ENCODE results near the gene CA12.
"Not testable (repeated sequence)": the region's sequence is repeated elsewhere in the genome, so short reads cannot be mapped to it uniquely, and the experiment has no call there.

The CA12 gene

GRCh38 chr15:63381301-63382204, at the start of gene CA12:
Gene CA12, minus strand, starts transcription at chr15:63381846. Its CDS starts 126 bp downstream, at chr15:63381720.
- no peak for DNase-seq (ENCODE audit: low read depth in 2 of 2)

GRCh38 chr15:63430766-63431451, 49.3 kb upstream of the CA12 start:
- no peak for DNase-seq (ENCODE audit: low read depth in 2 of 2)

DNA sequence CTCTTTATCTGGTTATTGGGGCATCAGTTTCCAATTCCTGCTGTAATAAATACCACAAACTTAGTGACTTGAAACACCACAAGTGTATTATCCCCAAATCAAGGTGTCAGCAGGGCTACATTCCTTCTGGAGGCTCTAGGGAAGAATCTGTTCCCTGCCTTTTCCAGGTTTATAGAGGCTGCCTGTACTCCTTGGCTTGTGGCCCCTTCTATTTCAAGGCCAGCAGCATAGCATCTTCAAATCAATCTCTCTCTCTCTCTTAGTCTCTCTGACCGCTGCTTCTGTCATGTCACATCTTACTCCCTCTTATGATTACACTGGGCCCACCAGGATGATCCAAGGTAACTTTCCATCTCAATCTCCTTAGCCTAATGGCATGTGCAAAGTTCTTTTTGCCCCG, 44.9 kb upstream of the CA12 start:
- no peak for DNase-seq (ENCODE audit: low read depth in 2 of 2)

DNA sequence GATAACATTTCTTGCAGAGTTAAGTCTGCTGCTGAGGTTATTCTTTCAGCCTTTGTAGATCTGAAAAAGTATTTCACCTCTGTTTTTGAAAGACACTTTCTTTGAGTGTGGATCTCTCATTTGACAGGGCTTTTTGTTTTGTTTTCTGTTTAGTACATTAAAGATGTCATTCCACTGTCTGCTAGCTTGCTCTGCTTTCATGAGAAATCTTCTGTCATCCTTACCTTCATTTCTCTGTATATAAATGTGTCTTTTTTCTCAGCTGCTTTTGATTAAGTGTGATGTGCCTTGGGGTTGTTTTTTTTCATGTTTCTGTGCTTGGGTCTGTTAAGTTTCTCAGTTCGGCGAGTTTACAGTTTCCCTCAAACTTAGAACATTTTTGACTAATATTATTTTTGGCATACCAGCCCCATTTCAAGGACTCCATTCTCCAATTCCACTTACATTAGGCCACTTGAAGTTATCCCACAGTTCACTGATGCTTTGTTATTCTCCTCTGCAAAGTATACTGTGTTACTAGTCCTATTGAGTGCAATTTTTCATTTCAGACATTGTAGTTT, 43.9 kb upstream of the CA12 start:
- DNase-seq (ENCODE audit: low read depth in 2 of 2), result no peak

GRCh38 chr15:63422891-63423590, 41.4 kb upstream of the CA12 start:
- no peak for DNase-seq (ENCODE audit: low read depth in 2 of 2)

DNA sequence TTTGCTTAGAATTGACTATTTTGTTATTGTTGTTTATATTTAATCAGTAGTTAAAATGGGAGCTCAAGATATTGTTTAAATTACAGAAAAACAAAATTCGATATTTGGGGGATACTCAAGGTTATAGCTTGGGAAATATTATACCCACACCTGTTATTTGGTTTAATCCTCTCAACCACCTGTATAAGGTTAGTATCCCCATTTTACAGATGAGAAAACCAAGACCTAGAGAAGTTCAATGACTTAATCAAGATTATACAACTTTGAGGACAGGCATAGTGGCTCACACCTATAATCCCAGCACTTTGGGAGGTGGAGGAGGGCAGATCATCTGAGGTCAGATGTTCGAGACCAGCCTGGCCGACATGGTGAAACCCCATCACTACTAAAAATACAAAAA, 39.8 kb upstream of the CA12 start:
- DNase-seq (ENCODE audit: low read depth in 2 of 2), result no peak

DNA sequence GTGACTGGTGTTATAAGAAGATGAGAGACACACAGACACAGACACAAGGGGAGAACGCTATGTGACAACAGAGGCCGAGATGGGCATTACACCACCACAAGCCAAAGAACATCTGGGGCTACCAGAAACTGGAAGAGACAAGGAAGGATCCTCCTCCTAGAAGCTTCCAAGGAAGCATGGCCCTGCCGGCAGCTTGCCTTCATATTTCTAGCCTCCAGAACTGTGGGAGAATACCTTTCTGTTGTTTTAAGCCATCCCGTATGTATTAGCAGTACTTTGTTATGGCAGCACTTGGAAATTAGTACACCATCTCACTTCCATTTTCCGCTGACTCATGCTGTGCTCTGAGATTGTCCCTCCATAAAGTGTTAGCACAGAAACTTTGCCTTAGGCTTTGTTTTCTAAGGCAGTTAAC, 38.7 kb upstream of the CA12 start:
- DNase-seq (ENCODE audit: low read depth in 2 of 2), result no peak

DNA sequence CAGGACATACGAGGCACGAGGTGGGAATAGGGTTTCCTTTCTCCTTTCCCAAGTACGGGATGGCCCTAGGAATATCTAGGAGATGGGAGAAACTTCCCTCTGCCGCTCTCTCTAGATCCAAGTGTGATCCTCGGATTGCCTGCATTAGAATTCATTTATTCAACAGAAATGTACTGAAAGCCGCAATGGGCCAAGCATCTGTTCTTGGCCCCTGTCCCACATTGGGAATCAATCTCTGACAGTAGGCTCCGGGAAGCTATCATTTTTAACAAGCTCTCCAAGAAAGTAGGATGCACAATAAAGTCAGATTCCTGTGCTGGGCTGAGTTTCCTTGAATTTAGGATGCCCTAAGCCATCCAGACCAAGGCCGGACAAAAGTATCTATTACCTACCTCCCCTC, 37.2 kb upstream of the CA12 start:
- DNase-seq (ENCODE audit: low read depth in 2 of 2), result no peak

- no peak for DNase-seq (ENCODE audit: low read depth in 2 of 2)
Measured at GRCh38 chr15:63417721-63418120, 36.1 kb upstream of the CA12 start.

GRCh38 chr15:63417274-63417673, 35.6 kb upstream of the CA12 start:
- DNase-seq (ENCODE audit: low read depth in 2 of 2), result not testable (repeated sequence)

DNA sequence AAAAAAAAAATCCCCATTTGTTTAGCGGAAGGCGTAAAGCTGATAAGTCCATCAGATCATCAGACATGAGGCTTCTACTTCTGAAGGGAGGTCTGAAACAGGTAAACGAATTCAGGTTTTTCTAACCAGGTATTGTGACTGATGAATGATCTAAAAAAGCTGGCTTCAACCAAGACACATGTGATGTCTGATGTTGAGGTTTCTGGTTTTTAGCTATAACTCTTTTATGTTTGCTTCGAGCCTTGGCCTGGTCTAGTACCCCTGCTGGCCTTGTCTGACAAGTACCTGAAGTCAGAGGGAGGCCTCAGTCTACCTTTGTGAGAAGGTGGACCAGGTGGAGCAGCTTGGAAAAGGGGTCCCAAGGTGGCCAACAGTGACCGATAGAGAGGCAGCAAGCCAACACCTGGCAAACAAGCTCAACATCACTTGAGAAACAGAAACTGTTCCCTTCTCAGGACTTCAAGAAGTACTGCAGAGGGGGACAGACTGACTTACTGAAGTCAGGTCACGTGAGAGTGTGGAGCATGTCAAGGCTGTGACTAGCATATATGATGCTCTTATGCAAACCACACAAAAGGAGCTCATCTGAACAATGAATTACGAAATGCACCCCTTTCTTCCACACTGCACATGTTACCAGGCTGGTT, 33.0 kb upstream of the CA12 start:
- no peak for DNase-seq (ENCODE audit: low read depth in 2 of 2)

GRCh38 chr15:63412551-63412950, 30.9 kb upstream of the CA12 start:
- DNase-seq (ENCODE audit: low read depth in 2 of 2), result no peak

- no peak for DNase-seq (ENCODE audit: low read depth in 2 of 2)
Measured at GRCh38 chr15:63411866-63412265, 30.2 kb upstream of the CA12 start.

DNA sequence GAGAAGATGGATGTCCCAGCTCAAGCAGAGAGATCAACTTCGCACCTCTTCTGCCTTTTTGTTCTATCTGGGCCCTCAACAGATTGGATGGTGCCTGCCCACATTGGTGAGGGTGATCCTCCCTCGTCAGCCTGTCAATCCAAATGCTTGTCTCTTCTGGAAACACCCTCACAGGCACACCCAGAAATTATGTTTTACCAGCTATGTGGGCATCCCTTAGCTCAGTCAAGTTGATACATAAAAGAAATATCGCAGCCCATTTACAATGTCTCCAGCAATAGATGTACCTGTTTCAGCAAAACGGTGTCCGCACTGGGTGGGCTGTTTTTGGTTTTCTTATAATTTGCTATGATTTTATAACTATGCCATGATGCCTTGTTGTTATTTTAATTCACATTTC, 27.5 kb upstream of the CA12 start:
- no peak for DNase-seq (ENCODE audit: low read depth in 2 of 2)

DNA sequence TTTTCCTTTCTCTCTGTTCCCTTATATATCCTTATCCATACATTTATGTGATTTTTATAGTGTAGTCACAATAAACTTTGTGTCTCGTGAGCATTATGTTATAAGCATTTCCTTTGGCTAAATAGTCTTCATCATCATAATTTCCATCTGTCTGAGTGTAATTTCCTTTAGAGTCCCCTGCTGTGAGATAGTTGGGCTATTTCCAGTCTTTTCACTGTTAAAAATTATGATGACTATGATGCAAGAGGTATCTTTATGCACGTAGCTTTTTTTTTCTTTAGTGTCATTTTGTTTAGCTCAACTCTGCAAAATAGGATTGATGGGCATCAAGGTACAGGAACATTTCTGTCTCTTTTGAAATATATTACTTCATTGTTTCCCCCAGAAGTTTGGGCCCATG, 26.9 kb upstream of the CA12 start:
- DNase-seq (ENCODE audit: low read depth in 2 of 2), result no peak

GRCh38 chr15:63407612-63408011, 26.0 kb upstream of the CA12 start:
- no peak for DNase-seq (ENCODE audit: low read depth in 2 of 2)

- DNase-seq (ENCODE audit: low read depth in 2 of 2), result no peak
Measured at GRCh38 chr15:63405683-63406390, 24.2 kb upstream of the CA12 start.

DNA sequence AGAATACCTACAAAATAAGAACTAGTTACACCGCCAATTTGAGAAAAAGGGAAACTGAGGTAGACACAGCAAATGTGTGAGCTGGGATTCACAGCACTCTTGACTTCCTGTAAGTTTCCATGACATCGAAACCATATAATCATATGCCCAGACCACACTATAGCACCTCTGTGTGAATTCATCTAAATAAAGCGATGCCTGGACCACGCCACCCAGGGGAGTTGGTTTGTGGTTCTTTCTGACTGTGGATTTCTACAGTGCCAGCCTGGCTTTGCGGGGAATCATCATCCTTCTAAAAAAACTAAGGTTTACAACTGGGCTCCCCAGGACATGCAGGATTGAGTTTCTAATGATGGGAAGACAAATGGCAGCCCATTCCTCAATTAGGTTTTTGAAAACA, 23.5 kb upstream of the CA12 start:
- no peak for DNase-seq (ENCODE audit: low read depth in 2 of 2)

DNA sequence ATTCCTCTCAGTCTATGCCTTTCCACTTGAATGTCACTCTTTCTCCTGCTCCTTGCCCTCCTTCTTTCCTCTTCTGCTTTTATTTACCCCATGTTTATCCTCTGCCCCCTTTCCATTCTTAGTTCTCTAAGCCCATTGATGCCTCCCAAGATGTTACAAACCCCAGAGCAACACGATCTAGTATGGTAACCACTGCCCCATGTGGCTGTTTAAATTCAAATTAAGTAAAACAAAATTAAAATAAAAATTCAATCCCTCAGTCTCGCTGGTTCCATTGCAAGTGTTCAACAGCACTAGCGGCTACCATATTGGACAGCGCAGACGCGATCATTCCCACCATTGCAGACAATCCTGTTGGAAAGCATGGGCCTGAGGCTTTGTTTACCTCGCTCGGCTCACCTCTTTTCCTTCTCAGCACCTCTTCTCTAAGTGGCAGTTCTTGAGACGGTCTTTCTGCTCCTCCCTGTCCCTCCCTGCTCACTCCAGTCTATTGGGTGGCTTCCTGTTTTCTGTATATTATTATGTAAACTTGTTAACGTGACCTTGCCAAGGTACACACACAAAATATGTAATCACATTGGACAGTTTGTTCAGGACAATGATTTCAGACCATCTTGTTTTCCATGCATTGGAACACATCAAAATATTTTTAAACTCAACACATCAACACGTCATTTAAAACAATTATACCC, 21.8 kb upstream of the CA12 start:
- DNase-seq (ENCODE audit: low read depth in 2 of 2), result no peak

DNA sequence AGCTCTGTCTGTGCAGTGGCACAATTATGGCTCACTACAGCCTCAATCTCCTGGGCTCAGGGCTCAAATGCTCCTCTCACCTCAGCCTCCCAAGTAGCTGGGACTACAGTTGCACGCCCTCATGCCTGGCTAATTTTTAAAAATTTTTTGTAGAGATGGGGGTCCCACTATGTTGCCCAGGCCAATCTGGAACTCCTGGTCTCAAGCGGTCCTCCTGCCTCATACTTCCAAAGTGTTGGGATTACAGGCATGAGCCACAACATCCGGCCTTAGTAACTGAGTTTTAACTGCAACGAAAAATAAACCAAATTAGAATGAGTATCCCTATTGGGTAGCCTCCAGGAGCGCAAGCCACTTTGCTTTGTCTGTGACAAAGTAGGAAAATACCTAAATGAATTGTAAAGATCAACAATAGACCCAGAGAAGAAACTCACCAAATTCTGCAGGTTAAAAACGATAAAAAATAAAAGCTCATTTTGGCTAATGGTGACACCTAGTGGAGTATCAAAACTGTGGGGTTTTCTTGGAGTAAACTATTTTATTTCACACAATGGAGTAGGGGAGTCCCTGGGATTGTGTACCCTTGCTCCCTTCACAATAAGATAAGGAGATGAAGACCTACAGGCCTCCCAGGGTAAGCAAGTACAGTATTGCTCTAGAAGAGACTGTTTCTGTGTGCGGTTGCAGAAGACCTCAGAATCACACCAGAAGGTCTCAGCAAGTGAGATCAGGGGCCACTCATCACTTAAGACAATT, 21.0 kb upstream of the CA12 start:
- DNase-seq (ENCODE audit: low read depth in 2 of 2), result no peak
